Suprapubic skin (tissue), 4 donors: ENCODE measurements around the gene ALG13.

Experiments used
- CTCF ChIP-seq, 2 donors: fragments of 200-600 bp in 1 of 2; fragments of 450-650 bp in 1 of 2; sonication (generic) in 1 of 2; IDR thresholded peaks; one replicate each; pipeline ENCODE4 v1.5.1; 2016 to 2019; ENCODE audit warnings: antibody characterized with exemption in 2 of 2, mild to moderate bottlenecking in 1 of 2, moderate library complexity in 1 of 2
- EP300 ChIP-seq: sonication (generic); formaldehyde crosslinking; IDR thresholded peaks from one replicate; pipeline ENCODE4 v1.6.1; 2017; ENCODE audit warnings: antibody characterized with exemption
- POLR2A ChIP-seq, 2 donors: fragments of 450-650 bp; IDR thresholded peaks; one replicate each; pipeline ENCODE4 v1.6.1; 2017; ENCODE audit warnings: antibody characterized with exemption in 2 of 2, mild to moderate bottlenecking in 2 of 2, moderate library complexity in 2 of 2
- POLR2AphosphoS5 ChIP-seq, 3 donors: sonication (generic); formaldehyde crosslinking; IDR thresholded peaks; one replicate each; pipeline ENCODE4 v1.6.1; 2017; ENCODE audit warnings: antibody characterized with exemption in 3 of 3

GRCh38 chrX:111695297-111695880 lies 14.4 kb downstream of the ALG13 start:
- TF ChIP-seq CTCF (IDR thresholded peaks at IDR 0.05) (no peak), POLR2AphosphoS5 (IDR thresholded peaks at IDR 0.05) (no peak), POLR2A (IDR thresholded peaks at IDR 0.05) (no peak), EP300 (no peak)
